Activated gamma-delta T cell treated with anti-CD3 and anti-CD28 coated beads, Interleukin-2, amount 50 U/mL, for 16 hours (primary cell): ENCODE measurements around the gene IGFBP4.
"Not testable (repeated sequence)": the region's sequence is repeated elsewhere in the genome, so short reads cannot be mapped to it uniquely, and the experiment has no call there.

Experiments
- DNase-seq: peaks from one replicate; pipeline ENCODE4 v3.0.0-alpha.2; 2020; ENCODE audit warnings: low read depth

The IGFBP4 gene

DNA sequence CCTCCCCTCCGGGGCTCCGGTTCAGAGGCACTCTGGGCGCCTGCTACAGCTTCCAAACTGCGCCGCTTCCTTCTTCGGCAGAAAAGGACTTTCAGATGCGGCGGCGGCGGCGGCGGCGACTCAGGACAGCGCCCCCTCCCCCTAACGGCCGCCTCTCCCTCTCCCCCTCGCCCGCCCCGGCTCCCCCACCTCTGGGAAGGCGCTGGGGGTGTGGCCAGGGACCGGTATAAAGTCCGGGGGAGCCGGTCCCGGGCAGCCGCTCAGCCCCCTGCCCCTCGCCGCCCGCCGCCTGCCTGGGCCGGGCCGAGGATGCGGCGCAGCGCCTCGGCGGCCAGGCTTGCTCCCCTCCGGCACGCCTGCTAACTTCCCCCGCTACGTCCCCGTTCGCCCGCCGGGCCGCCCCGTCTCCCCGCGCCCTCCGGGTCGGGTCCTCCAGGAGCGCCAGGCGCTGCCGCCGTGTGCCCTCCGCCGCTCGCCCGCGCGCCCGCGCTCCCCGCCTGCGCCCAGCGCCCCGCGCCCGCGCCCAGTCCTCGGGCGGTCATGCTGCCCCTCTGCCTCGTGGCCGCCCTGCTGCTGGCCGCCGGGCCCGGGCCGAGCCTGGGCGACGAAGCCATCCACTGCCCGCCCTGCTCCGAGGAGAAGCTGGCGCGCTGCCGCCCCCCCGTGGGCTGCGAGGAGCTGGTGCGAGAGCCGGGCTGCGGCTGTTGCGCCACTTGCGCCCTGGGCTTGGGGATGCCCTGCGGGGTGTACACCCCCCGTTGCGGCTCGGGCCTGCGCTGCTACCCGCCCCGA lies at the start of gene IGFBP4:
IGFBP4 (plus strand) TSS at position 255 of the 792 bp plus-strand sequence; CDS start at position 541, 286 bp downstream.
- peak; percentile 48 for DNase-seq

- DNase-seq: no peak
Observed at GRCh38 chr17:40399185-40399584, 44.1 kb upstream of the IGFBP4 start.

- DNase-seq: no peak
Observed at GRCh38 chr17:40402668-40403067, 40.6 kb upstream of the IGFBP4 start.

DNA sequence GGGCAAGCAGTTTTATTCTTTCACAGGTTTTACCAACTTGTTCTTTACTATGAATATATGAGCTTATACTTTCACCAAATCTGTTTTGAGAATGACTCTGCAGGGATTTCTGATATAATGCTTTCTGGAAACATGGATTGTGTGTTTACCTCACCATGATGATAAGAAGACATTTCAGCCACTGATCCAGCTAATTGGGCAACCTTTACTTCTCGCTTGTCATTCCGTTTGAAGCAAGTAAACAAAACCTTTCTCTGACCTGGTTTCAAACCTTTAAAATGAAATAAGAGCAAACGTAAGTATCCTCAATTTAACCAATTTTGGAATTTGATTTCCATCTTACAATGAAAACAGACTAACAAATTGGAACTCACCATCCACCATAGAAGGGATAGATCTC lies 39.2 kb upstream of the IGFBP4 start:
- DNase-seq: no peak

DNA sequence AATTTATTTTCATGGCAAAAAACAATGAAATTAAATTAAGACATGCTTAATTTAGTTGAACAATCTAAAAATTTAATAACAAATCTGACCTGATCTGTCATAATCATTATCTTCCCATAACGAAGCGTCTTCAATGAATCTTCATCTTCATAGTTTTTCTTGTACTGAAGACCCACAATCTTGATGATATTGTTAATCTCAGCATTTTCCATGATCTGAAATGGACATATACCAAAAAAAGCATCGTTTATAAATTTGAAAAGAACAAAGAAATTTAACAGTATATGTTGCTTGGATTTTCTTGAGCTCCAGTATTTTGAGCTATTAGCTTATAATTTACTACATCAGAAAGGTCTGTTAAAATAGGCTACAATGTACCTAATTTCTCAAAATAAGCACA lies 35.8 kb upstream of the IGFBP4 start:
- DNase-seq: no peak

DNA sequence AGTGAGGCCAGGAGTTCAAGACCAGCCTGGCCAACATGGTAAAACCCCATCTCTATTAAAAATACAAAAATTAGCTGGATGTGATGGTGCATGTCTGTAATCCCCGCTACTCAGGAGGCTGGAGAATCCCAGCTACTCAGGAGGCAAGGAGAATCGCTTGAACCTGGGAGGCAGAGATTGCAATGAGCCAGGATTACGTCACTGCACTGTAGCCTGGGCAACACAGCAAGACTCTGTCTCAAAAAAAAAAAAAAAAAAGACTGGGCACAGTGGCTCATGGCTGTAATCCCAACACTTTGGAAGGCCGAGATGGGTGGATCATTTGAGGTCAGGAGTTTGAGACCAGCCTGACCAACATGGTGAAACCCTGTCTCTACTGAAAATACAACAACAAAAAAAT lies 33.7 kb upstream of the IGFBP4 start:
- DNase-seq: not testable (repeated sequence)

GRCh38 chr17:40410082-40410481 lies 33.2 kb upstream of the IGFBP4 start:
- DNase-seq: no peak

DNA sequence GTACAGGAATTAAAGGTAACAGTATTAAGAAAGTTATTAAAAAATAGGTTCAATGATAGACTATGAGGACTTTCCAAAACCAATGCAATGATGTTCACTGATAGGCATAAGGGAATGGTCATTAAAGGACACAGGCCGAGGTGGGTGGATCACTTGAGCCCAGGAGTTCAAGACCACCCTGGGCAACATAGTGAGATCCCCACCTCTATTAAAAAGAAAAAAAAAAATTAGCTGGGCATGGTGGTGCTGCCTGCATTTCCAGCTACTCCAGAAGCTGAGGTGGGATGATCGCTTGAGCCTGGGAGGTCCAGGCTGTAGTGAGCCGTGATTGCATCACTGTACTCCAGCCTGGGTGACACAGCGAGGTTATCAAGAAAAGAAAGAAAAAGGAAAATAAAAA lies 31.4 kb upstream of the IGFBP4 start:
- DNase-seq: no peak

- no peak for DNase-seq
Observed at GRCh38 chr17:40412880-40413279, 30.4 kb upstream of the IGFBP4 start.

- DNase-seq: not testable (repeated sequence)
Observed at GRCh38 chr17:40414312-40414711, 28.9 kb upstream of the IGFBP4 start.

DNA sequence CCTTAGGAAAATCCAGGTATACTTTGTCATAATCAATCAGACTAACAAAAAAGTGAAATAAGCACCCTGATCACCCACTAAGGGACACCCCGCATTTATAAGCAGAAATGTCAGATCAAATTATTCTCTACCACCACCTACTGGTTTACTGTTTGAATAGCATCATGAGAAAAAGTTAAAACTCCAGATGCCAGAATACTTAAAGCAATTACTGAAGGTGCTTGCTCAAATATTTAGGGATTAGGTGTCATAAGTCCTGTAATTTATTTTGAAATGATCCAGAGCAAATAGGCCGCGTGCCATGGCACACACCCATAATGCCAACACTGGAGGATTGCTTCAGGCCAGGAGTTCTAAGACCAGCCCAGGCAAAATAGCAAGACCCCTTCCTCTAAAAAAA lies 27.9 kb upstream of the IGFBP4 start:
- DNase-seq: no peak

- no peak for DNase-seq
Observed at GRCh38 chr17:40416671-40417070, 26.6 kb upstream of the IGFBP4 start.

DNA sequence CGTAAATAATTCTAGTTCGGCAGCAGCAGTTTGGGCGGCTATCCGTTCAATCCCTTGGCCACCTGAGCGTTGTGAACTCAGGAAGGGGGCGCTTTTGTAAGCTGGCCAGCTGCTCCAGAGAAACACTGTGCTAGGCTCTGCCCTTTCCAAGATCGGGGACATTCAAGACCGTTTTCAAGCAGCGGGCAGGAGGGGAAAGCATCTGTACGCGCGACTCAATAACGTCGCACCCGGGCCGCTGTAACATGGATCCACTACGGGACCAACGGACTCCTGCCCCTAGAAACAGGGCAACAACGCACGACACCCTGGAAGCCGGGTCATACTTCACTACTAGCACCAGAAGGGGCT lies 26.0 kb upstream of the IGFBP4 start:
- DNase-seq: no peak

- DNase-seq: peak; percentile 89
Observed at GRCh38 chr17:40417609-40418427, 25.4 kb upstream of the IGFBP4 start, which contains the start of gene TOP2A. Gene TOP2A, minus strand, starts transcription at chr17:40417896. Its CDS starts 105 bp downstream, at chr17:40417791.

GRCh38 chr17:40418428-40418706 lies 24.9 kb upstream of the IGFBP4 start:
- DNase-seq: no peak

GRCh38 chr17:40419559-40420331 lies 23.5 kb upstream of the IGFBP4 start:
- DNase-seq: no peak

- DNase-seq: no peak
Observed at GRCh38 chr17:40422990-40423633, 20.1 kb upstream of the IGFBP4 start.

- no peak for DNase-seq
Observed at GRCh38 chr17:40425741-40426140, 17.5 kb upstream of the IGFBP4 start.

GRCh38 chr17:40427002-40427491 lies 16.2 kb upstream of the IGFBP4 start:
- no peak for DNase-seq

- DNase-seq: no peak
Observed at GRCh38 chr17:40430272-40431230, 12.7 kb upstream of the IGFBP4 start.

- no peak for DNase-seq
Observed at GRCh38 chr17:40431231-40431602, 12.0 kb upstream of the IGFBP4 start.
